Ovary (tissue), 9 donors: ENCODE measurements around the gene PYGB. TPM values are rescaled to one million over a fixed set of nuclear protein-coding genes. Genes with fewer than 3 reads are reported as not detected.

Experiments
- DNase-seq, 5 donors: peaks; one replicate each; pipeline ENCODE4 v3.0.0-alpha.2; 2019 to 2020
- H3K27ac ChIP-seq, 2 donors: fragments of 200-600 bp; one replicate each; pipeline versions ENCODE4 v1.5.1 to v1.8.0; 2019 to 2022
- H3K27me3 ChIP-seq: fragments of 200-600 bp; one replicate; pipeline ENCODE4 v1.8.0; 2022
- H3K36me3 ChIP-seq: fragments of 200-600 bp; sonication (generic); one replicate; pipeline ENCODE4 v1.5.1; 2019
- H3K4me1 ChIP-seq: one replicate; pipeline ENCODE4 v1.8.1; 2013; ENCODE audit warnings: mild to moderate bottlenecking, moderate library complexity; ENCODE audit not compliant: insufficient read depth
- H3K4me3 ChIP-seq: fragments of 200-600 bp; sonication (generic); one replicate; pipeline ENCODE4 v1.5.1; 2017
- H3K9me3 ChIP-seq, 2 donors: fragments of 200-600 bp in 1 of 2; sonication (generic) in 1 of 2; one replicate each; pipeline versions ENCODE4 v1.5.1 to v1.8.1; 2013 to 2019; ENCODE audit warnings: mild to moderate bottlenecking in 1 of 2, moderate library complexity in 1 of 2
- CTCF ChIP-seq, 3 donors: fragments of 450-650 bp in 2 of 3; fragments of 200-600 bp in 1 of 3; IDR thresholded peaks; one replicate each; pipeline versions ENCODE4 v1.5.1 to v1.8.0; 2016 to 2022; ENCODE audit warnings: antibody characterized with exemption in 3 of 3, mild to moderate bottlenecking in 1 of 3
- EP300 ChIP-seq: sonication (generic); formaldehyde crosslinking; IDR thresholded peaks from one replicate; pipeline ENCODE4 v1.6.1; 2017; ENCODE audit warnings: antibody characterized with exemption
- POLR2A ChIP-seq: fragments of 450-650 bp; IDR thresholded peaks from one replicate; pipeline ENCODE4 v1.6.1; 2017; ENCODE audit warnings: antibody characterized with exemption, mild to moderate bottlenecking, moderate library complexity
- WGBS, 3 donors: extraction: QIAGEN DNeasy Blood & Tissue Kit in 1 of 3; methylation state at CpG; one replicate each; pipeline versions ENCODE4 v1.1.5 to v1.1.7; 2013 to 2017; 5-methylcytosine and 5-hydroxymethylcytosine counted together
- intact Hi-C, 4 donors: fragments of 100-400 bp; cut with DNase I; formaldehyde crosslinking; loops; one replicate each; pipeline versions ENCODE4 v1.11.0 to v1.15.1; 2022 to 2023
- polyA plus RNA-seq, 2 donors: library from polyadenylated mRNA; stranded (reverse); fragments of 200-250 nt in 1 of 2; fragments of 350-450 nt in 1 of 2; fragmentation: Illumina TruSeq in 1 of 2; extraction: RNeasy Lipid Tissue Mini Kit (QIAGEN cat#74804) in 1 of 2; gene quantifications; one replicate each; pipeline ENCODE4 v1.2.3, GENCODE V29; 2013 to 2014
- total RNA-seq, 7 donors: library from RNA; depleted of rRNA in 2 of 7; stranded (reverse); fragments of >200 nt in 2 of 7; fragmentation: NEBNext Ultra II Directional in 3 of 7; extraction: Animal tissue kit (Norgen Biotek cat#: 25700) in 3 of 7; gene quantifications; one replicate each; pipeline versions ENCODE4 v1.1.0 to v1.2.4, GENCODE V29; 2016 to 2023
- donor health status: DM: no; HTN: no; CAD: no; lungs with moderate emphysema.
- donor health status: DM: no; HTN: no; CAD: no.
- donor health status: Bipolar disorder and iron deficiency.
- donor health status: DM: yes; HTN: yes; CAD: no.
- donor health status: DM: no; HTN: no; CAD: no.
- donor health status: DM: yes; HTN: yes; CAD: no.

PYGB gene
- total and polyA plus RNA-seq, 9 donors, result 23.1 to 54.2 (median 38.3) TPM

GRCh38 chr20:25216199-25216945 is 31.5 kb upstream of the PYGB start:
- H3K36me3 ChIP-seq, result no peaks in the 10 kb centered on the region
- peaks cover 2% of the 10 kb centered on the region for H3K4me1 ChIP-seq
- 51 to 65% (median 62%) methylated on average over 16 of the region's 16 CpGs for WGBS, 3 donors
- H3K4me3 ChIP-seq, result no peak overlapping the region
- H3K27me3 ChIP-seq, result no peaks in the 10 kb centered on the region
- TF ChIP-seq EP300, result no peak
- TF ChIP-seq POLR2A, result no peak
- TF ChIP-seq CTCF (IDR thresholded peaks at IDR 0.05), result no peak
- intact Hi-C loops, result no loop called here
- H3K9me3 ChIP-seq, result no peaks in the 10 kb centered on the region
- DNase-seq, result peak in 2 of 5 donors; percentile 56 to 78
- H3K27ac ChIP-seq, result no peak overlapping the region

- Histone ChIP-seq H3K9me3 (no peaks in the 10 kb centered on the region), H3K4me1 (peaks cover 2% of the 10 kb centered on the region), H3K4me3 (no peak overlapping the region), H3K27ac (no peak overlapping the region), H3K36me3 (no peaks in the 10 kb centered on the region), H3K27me3 (no peaks in the 10 kb centered on the region)
- TF ChIP-seq EP300 (no peak), POLR2A (no peak), CTCF (IDR thresholded peaks at IDR 0.05) (no peak)
- intact Hi-C loops, result no loop called here
- WGBS, 3 donors, result 83 to 89% (median 88%) methylated on average over 21 of the region's 21 CpGs
- DNase-seq, result no peak
Observed at GRCh38 chr20:25217161-25218108, 30.4 kb upstream of the PYGB start.

GRCh38 chr20:25218109-25218486 is 29.8 kb upstream of the PYGB start:
- Histone ChIP-seq H3K36me3 (no peaks in the 10 kb centered on the region), H3K4me1 (peaks cover 2% of the 10 kb centered on the region), H3K4me3 (no peak overlapping the region), H3K9me3 (no peaks in the 10 kb centered on the region), H3K27me3 (no peaks in the 10 kb centered on the region), H3K27ac (no peak overlapping the region)
- intact Hi-C loops, result no loop called here
- no peak for DNase-seq
- TF ChIP-seq CTCF (IDR thresholded peaks at IDR 0.05), result no peak
- WGBS, 3 donors, result 81 to 89% (median 86%) methylated on average over 8 of the region's 8 CpGs

- no peaks in the 10 kb centered on the region for H3K9me3 ChIP-seq
- 88 to 93% (median 91%) methylated on average over 11 to 12 of the region's 12 CpGs for WGBS, 3 donors
- H3K27me3 ChIP-seq, result no peaks in the 10 kb centered on the region
- peaks cover 2% of the 10 kb centered on the region for H3K4me1 ChIP-seq
- no peaks in the 10 kb centered on the region for H3K36me3 ChIP-seq
- no peak overlapping the region for H3K4me3 ChIP-seq
- intact Hi-C loops, result no loop called here
- TF ChIP-seq EP300 (no peak), CTCF (IDR thresholded peaks at IDR 0.05) (no peak), POLR2A (no peak)
- no peak overlapping the region for H3K27ac ChIP-seq
- no peak for DNase-seq
Observed at GRCh38 chr20:25218492-25218891, 29.4 kb upstream of the PYGB start.
